ENCODE results near the gene ODF4. TPM values are rescaled to one million over a fixed set of nuclear protein-coding genes. Genes with fewer than 3 reads are reported as not detected.
A peak's percentile ranks its signal among the peaks of the same experiment; 100 is the strongest.

Gene ODF4
- total RNA-seq, 4 donors from 2014 or later: not detected

DNA sequence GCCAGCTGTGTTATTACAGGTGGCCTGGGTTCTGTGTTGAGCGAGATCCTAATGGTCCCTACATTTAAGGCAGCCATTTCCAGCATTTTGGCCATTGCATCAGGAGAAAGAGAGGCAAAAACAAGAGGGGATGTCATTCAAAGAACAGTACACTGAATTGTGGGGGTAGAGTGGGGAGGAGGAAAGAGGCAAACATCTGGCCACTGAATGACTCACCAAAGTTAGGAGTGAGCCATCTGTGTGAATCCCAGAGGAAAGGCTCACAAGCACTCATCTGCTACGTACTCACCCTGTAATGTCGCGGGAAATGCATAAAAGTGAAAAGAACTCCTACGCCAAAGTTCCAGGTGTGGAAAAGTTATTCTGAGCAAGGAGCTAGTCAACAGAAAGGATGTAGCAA lies 20.1 kb downstream of the ODF4 start:
- DNase-seq (ENCODE audit: low spot score in 2 of 2): peak in 1 of 2 donors; percentile 31

DNA sequence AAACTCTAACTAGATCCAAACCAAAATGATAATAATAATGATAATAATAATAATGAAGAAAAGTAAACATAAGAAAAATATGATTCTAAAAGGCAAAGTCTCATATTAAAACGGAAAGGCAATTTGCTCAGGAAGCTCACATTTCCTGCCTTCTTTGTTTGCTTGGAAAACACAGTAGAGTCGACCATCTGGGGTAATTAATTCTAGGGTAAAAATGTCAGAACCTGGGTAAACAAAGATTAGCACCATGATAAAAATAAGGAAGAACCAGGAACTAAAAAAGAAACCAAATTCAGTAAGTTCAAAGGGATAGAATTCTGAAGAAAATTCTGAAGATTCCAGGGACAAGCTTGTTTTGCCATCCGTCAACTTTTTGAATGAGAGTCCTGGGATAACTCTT lies 20.6 kb downstream of the ODF4 start:
- H3K36me3 ChIP-seq: peaks cover 0 to 12% (median 0%) of the 10 kb centered on the region in 3 donors
- H3K27me3 ChIP-seq: no peaks in the 10 kb centered on the region
- TF ChIP-seq, protein P1, sequence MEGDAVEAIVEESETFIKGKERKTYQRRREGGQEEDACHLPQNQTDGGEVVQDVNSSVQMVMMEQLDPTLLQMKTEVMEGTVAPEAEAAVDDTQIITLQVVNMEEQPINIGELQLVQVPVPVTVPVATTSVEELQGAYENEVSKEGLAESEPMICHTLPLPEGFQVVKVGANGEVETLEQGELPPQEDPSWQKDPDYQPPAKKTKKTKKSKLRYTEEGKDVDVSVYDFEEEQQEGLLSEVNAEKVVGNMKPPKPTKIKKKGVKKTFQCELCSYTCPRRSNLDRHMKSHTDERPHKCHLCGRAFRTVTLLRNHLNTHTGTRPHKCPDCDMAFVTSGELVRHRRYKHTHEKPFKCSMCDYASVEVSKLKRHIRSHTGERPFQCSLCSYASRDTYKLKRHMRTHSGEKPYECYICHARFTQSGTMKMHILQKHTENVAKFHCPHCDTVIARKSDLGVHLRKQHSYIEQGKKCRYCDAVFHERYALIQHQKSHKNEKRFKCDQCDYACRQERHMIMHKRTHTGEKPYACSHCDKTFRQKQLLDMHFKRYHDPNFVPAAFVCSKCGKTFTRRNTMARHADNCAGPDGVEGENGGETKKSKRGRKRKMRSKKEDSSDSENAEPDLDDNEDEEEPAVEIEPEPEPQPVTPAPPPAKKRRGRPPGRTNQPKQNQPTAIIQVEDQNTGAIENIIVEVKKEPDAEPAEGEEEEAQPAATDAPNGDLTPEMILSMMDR (IDR thresholded peaks at IDR 0.05): no peak
- TF ChIP-seq POLR2A (IDR thresholded peaks at IDR 0.05): no peak
- TF ChIP-seq EP300 (IDR thresholded peaks at IDR 0.05): no peak
- H3K27ac ChIP-seq: peak overlapping the region in 1 of 4 donors; percentile 41
- H3K4me1 ChIP-seq: peaks cover 0 to 12% (median 0%) of the 10 kb centered on the region in 4 donors
- DNase-seq (ENCODE audit: low spot score in 2 of 2): no peak
- H3K4me3 ChIP-seq: no peak overlapping the region
- no peaks in the 10 kb centered on the region for H3K9me3 ChIP-seq
- 34 to 37% methylated on average over 3 of the region's 3 CpGs for WGBS, 2 donors

More for the DNA sequence above, 20.1 kb downstream of the ODF4 start:
- H3K36me3 ChIP-seq: peaks cover 0 to 8% (median 0%) of the 10 kb centered on the region in 3 donors
- no peaks in the 10 kb centered on the region for H3K9me3 ChIP-seq
- 59 to 68% methylated on average over 5 of the region's 5 CpGs for WGBS, 2 donors
- H3K4me3 ChIP-seq: no peak overlapping the region
- no peaks in the 10 kb centered on the region for H3K27me3 ChIP-seq
- H3K4me1 ChIP-seq: peaks cover 0 to 12% (median 0%) of the 10 kb centered on the region in 4 donors
- peak in 1 of 2 donors; percentile 65 for TF ChIP-seq EP300 (IDR thresholded peaks at IDR 0.05)
- TF ChIP-seq POLR2A (IDR thresholded peaks at IDR 0.05): no peak
- H3K27ac ChIP-seq: peak overlapping the region in 1 of 4 donors; percentile 35

DNA sequence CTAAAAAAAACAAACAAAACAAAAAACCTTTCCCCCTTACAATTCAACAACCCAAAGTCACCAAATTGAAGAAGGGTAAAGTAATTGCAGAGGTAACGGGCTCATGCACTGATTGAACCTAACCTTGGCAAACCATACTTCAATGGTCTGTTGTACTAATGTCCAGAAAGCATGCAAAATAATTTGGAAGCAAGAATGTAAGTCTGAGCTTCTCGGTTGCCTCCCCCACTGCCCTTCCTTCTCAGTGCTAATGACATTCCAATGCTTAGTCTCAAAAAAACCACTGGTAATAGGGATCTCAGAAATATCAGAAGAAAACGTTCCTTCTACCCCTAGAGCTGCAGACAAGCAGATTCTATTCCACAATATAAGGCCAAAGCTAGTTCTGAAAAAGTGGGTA lies 21.1 kb downstream of the ODF4 start:
- peak overlapping the region in 1 of 4 donors; percentile 41 for H3K27ac ChIP-seq
- peaks cover 0 to 13% (median 0%) of the 10 kb centered on the region in 3 donors for H3K36me3 ChIP-seq
- peaks cover 0 to 12% (median 0%) of the 10 kb centered on the region in 4 donors for H3K4me1 ChIP-seq
- no peak for DNase-seq (ENCODE audit: low spot score in 2 of 2)
- no peak overlapping the region for H3K4me3 ChIP-seq
- no peak for TF ChIP-seq EP300 (IDR thresholded peaks at IDR 0.05)
- TF ChIP-seq POLR2A (IDR thresholded peaks at IDR 0.05): no peak
- TF ChIP-seq, protein P1 (IDR thresholded peaks at IDR 0.05): no peak
- 32 to 34% methylated on average over 3 of the region's 3 CpGs for WGBS, 2 donors
- H3K27me3 ChIP-seq: no peaks in the 10 kb centered on the region
- no peaks in the 10 kb centered on the region for H3K9me3 ChIP-seq

DNA sequence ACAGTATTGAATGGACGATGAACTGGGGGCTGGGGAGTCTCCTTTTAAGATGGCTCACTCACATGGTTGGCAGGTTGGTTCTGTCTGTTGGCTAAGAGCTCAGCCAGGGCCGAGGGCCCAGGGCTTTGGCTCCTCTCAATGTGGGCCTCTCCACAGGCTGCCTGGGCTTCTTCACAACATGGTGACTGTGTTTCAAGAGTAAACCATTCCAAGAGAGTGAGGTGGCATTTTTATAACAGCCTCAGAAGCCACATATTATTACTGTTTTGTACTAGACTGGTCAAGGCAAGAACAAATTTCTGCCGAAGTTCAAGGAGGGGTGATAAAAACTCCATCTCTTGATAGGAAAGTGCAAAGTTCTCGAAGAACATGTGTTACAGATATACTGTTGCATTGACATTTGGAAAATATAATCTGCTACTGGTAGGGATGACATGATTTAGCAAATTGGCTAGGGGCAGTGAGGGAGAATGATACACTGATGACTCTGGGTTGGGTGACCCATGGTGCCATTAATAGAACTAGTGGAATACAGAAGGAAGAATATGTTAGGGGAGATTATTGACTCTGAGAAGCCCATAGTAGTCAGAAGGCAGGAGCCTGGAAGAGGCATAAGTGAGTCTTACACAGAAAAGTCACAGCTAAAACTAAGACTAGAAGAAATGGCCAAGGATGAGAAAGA lies 23.2 kb downstream of the ODF4 start:
- H3K4me1 ChIP-seq: peaks cover 0 to 12% (median 0%) of the 10 kb centered on the region in 4 donors
- TF ChIP-seq, protein P1 (IDR thresholded peaks at IDR 0.05): no peak
- TF ChIP-seq EP300 (IDR thresholded peaks at IDR 0.05): no peak
- no peak for TF ChIP-seq POLR2A (IDR thresholded peaks at IDR 0.05)
- H3K36me3 ChIP-seq: peaks cover 0 to 13% (median 0%) of the 10 kb centered on the region in 3 donors
- WGBS, 2 donors: 92 to 93% methylated on average over 4 of the region's 4 CpGs
- no peak for DNase-seq (ENCODE audit: low spot score in 2 of 2)
- no peaks in the 10 kb centered on the region for H3K9me3 ChIP-seq
- H3K4me3 ChIP-seq: no peak overlapping the region
- no peaks in the 10 kb centered on the region for H3K27me3 ChIP-seq
- no peak overlapping the region for H3K27ac ChIP-seq

DNA sequence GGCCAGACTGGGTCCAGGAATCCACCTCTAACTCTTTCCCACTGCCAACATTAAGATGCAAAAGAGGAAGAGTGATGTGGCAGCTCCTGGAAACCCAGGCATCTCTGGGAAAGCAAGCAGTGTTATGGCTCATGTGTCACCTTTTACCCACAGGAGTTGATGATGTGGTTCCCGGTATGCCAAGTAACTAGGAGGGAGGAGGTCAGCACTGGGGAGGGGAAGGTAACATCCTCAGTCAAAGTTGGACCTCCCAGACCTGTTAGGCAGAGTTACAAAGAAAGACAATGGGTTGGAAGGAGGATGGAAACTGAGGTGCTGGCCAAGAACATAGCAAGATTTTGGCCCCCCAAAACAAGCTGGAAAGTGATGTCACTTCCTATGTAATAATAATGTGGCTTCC lies 25.5 kb downstream of the ODF4 start:
- WGBS, 2 donors: 79 to 80% methylated on average over 1 of the region's 1 CpG
- Histone ChIP-seq H3K4me1 (peaks cover 0 to 7% (median 0%) of the 10 kb centered on the region in 4 donors), H3K4me3 (no peak overlapping the region), H3K27me3 (no peaks in the 10 kb centered on the region), H3K9me3 (no peaks in the 10 kb centered on the region), H3K27ac (peak overlapping the region in 2 of 4 donors; percentile 8 to 28), H3K36me3 (peaks cover 0 to 36% (median 3%) of the 10 kb centered on the region in 3 donors)
- TF ChIP-seq, protein P1 (IDR thresholded peaks at IDR 0.05): no peak
- TF ChIP-seq EP300 (IDR thresholded peaks at IDR 0.05): peak in 1 of 2 donors; percentile 69
- DNase-seq (ENCODE audit: low spot score in 2 of 2): no peak
